HepG2 (cell line): Measurements from ENCODE around the gene KRTAP3-2. TPM values are rescaled to one million over a fixed set of nuclear protein-coding genes. Genes with fewer than 3 reads are reported as not detected.

Experiments used
- ARID4A ChIP-seq: sonication (generic); formaldehyde crosslinking; IDR thresholded peaks from 2 replicates; pipeline ENCODE4 v1.5.0; 2020; ENCODE audit warnings: mild to moderate bottlenecking, missing genetic modification reagents, borderline replicate concordance
- GTF3A ChIP-seq: sonication (generic); formaldehyde crosslinking; conservative IDR thresholded peaks from 2 replicates; pipeline ENCODE4 v1.4.0; 2020; ENCODE audit warnings: mild to moderate bottlenecking, missing genetic modification reagents
- HOXA9 ChIP-seq: sonication (generic); formaldehyde crosslinking; IDR thresholded peaks from 2 replicates; pipeline ENCODE4 v1.8.1; 2022; ENCODE audit warnings: missing genetic modification reagents, mild to moderate bottlenecking, moderate library complexity, borderline replicate concordance
- MLX ChIP-seq: IDR thresholded peaks from 2 replicates; pipeline ENCODE4 v1.6.1; 2016
- MZF1 ChIP-seq: sonication (generic); formaldehyde crosslinking; IDR thresholded peaks from 2 replicates; pipeline ENCODE4 v1.8.1; 2023; ENCODE audit warnings: mild to moderate bottlenecking, missing genetic modification reagents, borderline replicate concordance
- PPARG ChIP-seq: conservative IDR thresholded peaks from 2 replicates; pipeline ENCODE4 v1.6.1; 2016; ENCODE audit warnings: missing biosample characterization, missing genetic modification reagents
- REXO4 ChIP-seq: sonication (generic); formaldehyde crosslinking; IDR thresholded peaks from 2 replicates; pipeline ENCODE4 v1.8.0; 2022; ENCODE audit warnings: missing genetic modification reagents, mild to moderate bottlenecking, borderline replicate concordance
- SAFB2 ChIP-seq: sonication (generic); formaldehyde crosslinking; IDR thresholded peaks from 2 replicates; pipeline ENCODE4 v1.5.1; 2020; ENCODE audit warnings: missing genetic modification reagents, low read depth, mild to moderate bottlenecking, borderline replicate concordance
- SMAD1 ChIP-seq: sonication (generic); formaldehyde crosslinking; IDR thresholded peaks from 2 replicates; pipeline ENCODE4 v1.4.0; 2020; ENCODE audit warnings: missing genetic modification reagents, low read depth, mild to moderate bottlenecking, borderline replicate concordance
- SUZ12 ChIP-seq: fragments of 150-350 bp; IDR thresholded peaks from 2 replicates; pipeline ENCODE4 v1.6.1; 2014; ENCODE audit warnings: low read depth, low read length
- TEF ChIP-seq: sonication (generic); formaldehyde crosslinking; IDR thresholded peaks from 2 replicates; pipeline ENCODE4 v1.5.0; 2020; ENCODE audit warnings: missing genetic modification reagents
- THRA ChIP-seq: sonication (generic); formaldehyde crosslinking; IDR thresholded peaks from 2 replicates; pipeline ENCODE4 v1.4.0; 2020; ENCODE audit warnings: missing genetic modification reagents, borderline replicate concordance
- TOPORS ChIP-seq: sonication (generic); formaldehyde crosslinking; IDR thresholded peaks from 2 replicates; pipeline ENCODE4 v1.8.0; 2023; ENCODE audit warnings: mild to moderate bottlenecking, missing genetic modification reagents
- ZFY ChIP-seq: sonication (generic); formaldehyde crosslinking; IDR thresholded peaks from 2 replicates; pipeline ENCODE4 v1.4.0; 2020; ENCODE audit warnings: missing genetic modification reagents
- ZNF337 ChIP-seq: sonication (generic); formaldehyde crosslinking; IDR thresholded peaks from 2 replicates; pipeline ENCODE4 v1.5.1; 2020; ENCODE audit warnings: missing genetic modification reagents, low read depth, mild to moderate bottlenecking, borderline replicate concordance
- ZNF33B ChIP-seq: sonication (generic); formaldehyde crosslinking; IDR thresholded peaks from 2 replicates; pipeline ENCODE4 v1.5.1; 2020; ENCODE audit warnings: mild to moderate bottlenecking, missing genetic modification reagents
- ZNF460 ChIP-seq: sonication (generic); formaldehyde crosslinking; IDR thresholded peaks from 2 replicates; pipeline ENCODE4 v1.5.1; 2020; ENCODE audit warnings: missing genetic modification reagents, mild to moderate bottlenecking, borderline replicate concordance
- ZNF672 ChIP-seq: sonication (generic); formaldehyde crosslinking; IDR thresholded peaks from 2 replicates; pipeline ENCODE4 v1.8.1; 2022; ENCODE audit warnings: missing genetic modification reagents
- ZNF772 ChIP-seq: sonication (generic); formaldehyde crosslinking; IDR thresholded peaks from 2 replicates; pipeline ENCODE4 v1.5.0; 2020; ENCODE audit warnings: mild to moderate bottlenecking, missing genetic modification reagents
- ZNF788 ChIP-seq: sonication (generic); formaldehyde crosslinking; IDR thresholded peaks from 2 replicates; pipeline ENCODE4 v1.5.0; 2020; ENCODE audit warnings: mild to moderate bottlenecking, missing genetic modification reagents, borderline replicate concordance
- ZSCAN31 ChIP-seq: sonication (generic); formaldehyde crosslinking; IDR thresholded peaks from 2 replicates; pipeline ENCODE4 v1.5.0; 2020; ENCODE audit warnings: low read depth, mild to moderate bottlenecking, missing genetic modification reagents
- polyA plus RNA-seq, 8 experiments: library from polyadenylated mRNA; depleted of rRNA in 3 of 8; stranded (reverse) in 7 of 8; unstranded in 1 of 8; fragments of >200 nt; fragmentation: Illumina TruSeq in 4 of 8; extraction: Trizol in 4 of 8; gene quantifications; 2 replicates each; pipeline versions ENCODE4 v1.2.1 to v1.2.3, GENCODE V29; 2011 to 2016; ENCODE audit warnings: low read depth in 4 of 8, missing spikeins in 1 of 8, mixed read lengths in 1 of 8; ENCODE audit not compliant: insufficient read depth in 1 of 8
- total RNA-seq, 5 experiments: library from RNA; depleted of rRNA; stranded (reverse); fragments of >200 nt; fragmentation: Illumina TruSeq; extraction: Trizol; gene quantifications; 2 replicates each; pipeline ENCODE4 v1.2.3, GENCODE V29; 2016; ENCODE audit warnings: low read depth in 1 of 5

Gene KRTAP3-2
- total and polyA plus RNA-seq, 2 of the 13 experiments (the other 11 are each of a cell fraction or from before 2014, with no cell fraction given), result not detected

GRCh38 chr17:40956401-40957254 is 43.1 kb downstream of the KRTAP3-2 start (continued):
- TF ChIP-seq ARID4A (CRISPR knock-in tag) (no peak; the same call in 1 of the 2 replicates), THRA (CRISPR knock-in tag) (peak; percentile 99), TOPORS (CRISPR knock-in tag) (peak; percentile 67; the same call in 1 of the 2 replicates), ZNF772 (CRISPR knock-in tag) (peak; percentile 74), PPARG (CRISPR knock-in tag) (peak; percentile 91), ZNF337 (CRISPR knock-in tag) (no peak), MLX (CRISPR knock-in tag) (peak; percentile 93), GTF3A (CRISPR knock-in tag) (0 out of 2 replicates have a peak, but pooled peaks have one; percentile 36), HOXA9 (peak; percentile 94; the same call in 1 of the 2 replicates), ZNF788 (0 out of 2 replicates have a peak, but pooled peaks have one; percentile 81), ZSCAN31 (CRISPR knock-in tag) (peak; percentile 77; the same call in 1 of the 2 replicates), MZF1 (CRISPR knock-in tag) (no peak), ZNF672 (no peak), ZNF33B (CRISPR knock-in tag) (no peak), SMAD1 (no peak), ZNF460 (CRISPR knock-in tag) (no peak; the same call in 1 of the 2 replicates), SUZ12 (no peak), TEF (CRISPR knock-in tag) (no peak; the same call in 1 of the 2 replicates), REXO4 (CRISPR knock-in tag) (no peak), ZFY (CRISPR knock-in tag) (peak; percentile 32; the same call in 1 of the 2 replicates), SAFB2 (CRISPR knock-in tag) (peak; percentile 78; the same call in 1 of the 2 replicates)
